HepG2 (cell line): Measurements from ENCODE around the gene KPNA3. TPM values are rescaled to one million over a fixed set of nuclear protein-coding genes. Genes with fewer than 3 reads are reported as not detected.
A peak's percentile ranks its signal among the peaks of the same experiment; 100 is the strongest.

Source experiments
- FOXK2 ChIP-seq: fragments of 450-650 bp; IDR thresholded peaks from 2 replicates; pipeline ENCODE4 v1.6.1; 2016
- JUND ChIP-seq: sonication (generic); formaldehyde crosslinking; IDR thresholded peaks from 2 replicates; pipeline ENCODE4 v1.8.0; 2022; ENCODE audit warnings: mild to moderate bottlenecking, missing genetic modification reagents
- MXI1 ChIP-seq: IDR thresholded peaks from 3 replicates; pipeline ENCODE4 v1.6.1; 2012; ENCODE audit warnings: low read depth, low read length, inconsistent platforms, borderline replicate concordance
- NR2F2 ChIP-seq: IDR thresholded peaks from 2 replicates; pipeline ENCODE4 v1.6.1; 2012; ENCODE audit warnings: low read depth, inconsistent platforms, borderline replicate concordance
- PRDM15 ChIP-seq: sonication (generic); formaldehyde crosslinking; IDR thresholded peaks from 2 replicates; pipeline ENCODE4 v1.4.0; 2020; ENCODE audit warnings: missing genetic modification reagents
- RERE ChIP-seq: IDR thresholded peaks from 2 replicates; pipeline ENCODE4 v1.6.1; 2016; ENCODE audit warnings: low read depth, missing genetic modification reagents, missing compliant biosample characterization
- SKI ChIP-seq: fragments of 450-650 bp; IDR thresholded peaks from one replicate; pipeline ENCODE4 v1.6.1; 2018; ENCODE audit warnings: mild to moderate bottlenecking; ENCODE audit not compliant: partially characterized antibody
- THYN1 ChIP-seq: sonication (generic); formaldehyde crosslinking; IDR thresholded peaks from 2 replicates; pipeline ENCODE4 v1.8.1; 2023; ENCODE audit warnings: low read depth, mild to moderate bottlenecking, moderate library complexity, missing genetic modification reagents, borderline replicate concordance
- TSC22D2 ChIP-seq: sonication (generic); formaldehyde crosslinking; IDR thresholded peaks from 2 replicates; pipeline ENCODE4 v1.5.1; 2020; ENCODE audit warnings: missing genetic modification reagents, mild to moderate bottlenecking, borderline replicate concordance
- ZNF331 ChIP-seq: sonication (generic); formaldehyde crosslinking; IDR thresholded peaks from 2 replicates; pipeline ENCODE4 v1.4.0; 2020; ENCODE audit warnings: missing genetic modification reagents
- ZNF407 ChIP-seq: sonication (generic); formaldehyde crosslinking; IDR thresholded peaks from one replicate; pipeline ENCODE4 v1.5.1; 2020; ENCODE audit warnings: mild to moderate bottlenecking, missing genetic modification reagents; ENCODE audit errors: not compliant biosample characterization
- polyA plus RNA-seq, 8 experiments: library from polyadenylated mRNA; depleted of rRNA in 3 of 8; stranded (reverse) in 7 of 8; unstranded in 1 of 8; fragments of >200 nt; fragmentation: Illumina TruSeq in 4 of 8; extraction: Trizol in 4 of 8; gene quantifications; 2 replicates each; pipeline versions ENCODE4 v1.2.1 to v1.2.3, GENCODE V29; 2011 to 2016; ENCODE audit warnings: low read depth in 4 of 8, missing spikeins in 1 of 8, mixed read lengths in 1 of 8; ENCODE audit not compliant: insufficient read depth in 1 of 8
- total RNA-seq, 5 experiments: library from RNA; depleted of rRNA; stranded (reverse); fragments of >200 nt; fragmentation: Illumina TruSeq; extraction: Trizol; gene quantifications; 2 replicates each; pipeline ENCODE4 v1.2.3, GENCODE V29; 2016; ENCODE audit warnings: low read depth in 1 of 5

The KPNA3 gene
- total and polyA plus RNA-seq, 2 of the 13 experiments (the other 11 are each of a cell fraction or from before 2014, with no cell fraction given): 13.0 to 28.9 TPM

GRCh38 chr13:49792550-49793324 lies at the start of gene KPNA3 (continued):
- no peak; the same call in 1 of the 2 replicates for TF ChIP-seq PRDM15 (CRISPR knock-in tag)
- no peak for TF ChIP-seq NR2F2
- TF ChIP-seq SKI: peak; percentile 36
- TF ChIP-seq ZNF331: peak; percentile 60
- TF ChIP-seq THYN1 (CRISPR knock-in tag): no peak
- 0 out of 2 replicates have a peak, but pooled peaks have one; percentile 28 for TF ChIP-seq TSC22D2 (CRISPR knock-in tag)
- TF ChIP-seq ZNF407: peak; percentile 27
- no peak for TF ChIP-seq JUND (CRISPR knock-in tag)
- TF ChIP-seq FOXK2: no peak
- TF ChIP-seq RERE: no peak
- peak; percentile 62; the same call in 2 of the 3 replicates for TF ChIP-seq MXI1
